NCI-H2196 (cell line): ENCODE results near the gene KIF1C.

Source experiments
- DNase-seq: peaks from one replicate; lab custom pipeline; 2025; ENCODE audit not compliant: unreplicated experiment; lab: John Stamatoyannopoulos, UW

The KIF1C gene

GRCh38 chr17:4968486-4969046, 29.2 kb upstream of the KIF1C start:
- DNase-seq = no peak

GRCh38 chr17:4969047-4969550, 28.7 kb upstream of the KIF1C start:
- no peak for DNase-seq

- no peak for DNase-seq
Observed at GRCh38 chr17:4969551-4970173, 28.1 kb upstream of the KIF1C start.

- no peak for DNase-seq
Observed at GRCh38 chr17:4970273-4970672, 27.5 kb upstream of the KIF1C start.

- DNase-seq = no peak
Observed at GRCh38 chr17:4971826-4972225, 25.9 kb upstream of the KIF1C start.

GRCh38 chr17:4972322-4972721, 25.4 kb upstream of the KIF1C start:
- no peak for DNase-seq

- no peak for DNase-seq
Observed at GRCh38 chr17:4972752-4973151, 25.0 kb upstream of the KIF1C start.

GRCh38 chr17:4973256-4974114, 24.3 kb upstream of the KIF1C start:
- no peak for DNase-seq

- DNase-seq = no peak
Observed at GRCh38 chr17:4974115-4974670, 23.6 kb upstream of the KIF1C start.

GRCh38 chr17:4978726-4979125, 19.0 kb upstream of the KIF1C start:
- DNase-seq = no peak

GRCh38 chr17:4980644-4981216, 17.0 kb upstream of the KIF1C start:
- peak; percentile 10 for DNase-seq

GRCh38 chr17:4982305-4982704, 15.4 kb upstream of the KIF1C start:
- no peak for DNase-seq

- no peak for DNase-seq
Observed at GRCh38 chr17:4986403-4986802, 11.3 kb upstream of the KIF1C start.

- peak; percentile 46 for DNase-seq
Observed at GRCh38 chr17:4986951-4987766, 10.6 kb upstream of the KIF1C start, which contains the start of gene CAMTA2. Gene CAMTA2 (minus strand): TSS chr17:4987675. CDS start chr17:4986222, 1,453 bp downstream.

GRCh38 chr17:4987767-4988567, 9.8 kb upstream of the KIF1C start:
- no peak for DNase-seq

GRCh38 chr17:4994081-4994595, 3.6 kb upstream of the KIF1C start:
- no peak for DNase-seq

- DNase-seq = no peak
Observed at GRCh38 chr17:4998027-4998731, 429 bp downstream of the KIF1C start.

GRCh38 chr17:4998732-4999429, 1.1 kb downstream of the KIF1C start:
- DNase-seq = no peak
